Neuronal stem cell (in vitro differentiated cells): ENCODE results near the gene LAMA5.

Experiments used
- DNase-seq: peaks from one replicate; pipeline ENCODE4 v3.0.0-alpha.2; 2013; ENCODE audit warnings: low spot score
- H2AFZ ChIP-seq: one replicate; pipeline ENCODE4 v1.6.1; 2013; ENCODE audit warnings: mild to moderate bottlenecking, low read length, inconsistent platforms
- H2AK5ac ChIP-seq: 2 replicates; pipeline ENCODE4 v1.6.1; 2013; ENCODE audit warnings: low read depth, mild to moderate bottlenecking, inconsistent platforms, low read length, moderate library complexity, mixed read lengths
- H2BK120ac ChIP-seq: 2 replicates; pipeline ENCODE4 v1.6.1; 2013; ENCODE audit warnings: low read depth, mild to moderate bottlenecking, inconsistent platforms, low read length, moderate library complexity, mixed read lengths
- H2BK12ac ChIP-seq: one replicate; pipeline ENCODE4 v1.6.1; 2013; ENCODE audit warnings: low read length, inconsistent platforms
- H2BK15ac ChIP-seq: 2 replicates; pipeline ENCODE4 v1.6.1; 2013; ENCODE audit warnings: mild to moderate bottlenecking, low read length, inconsistent platforms, mixed read lengths
- H2BK5ac ChIP-seq: one replicate; pipeline ENCODE4 v1.6.1; 2013; ENCODE audit warnings: inconsistent platforms, mild to moderate bottlenecking, low read length, moderate library complexity
- H3K14ac ChIP-seq: one replicate; pipeline ENCODE4 v1.6.1; 2013; ENCODE audit warnings: low read length, inconsistent platforms
- H3K18ac ChIP-seq: 2 replicates; pipeline ENCODE4 v1.6.1; 2013; ENCODE audit warnings: low read length, inconsistent platforms
- H3K23ac ChIP-seq: 2 replicates; pipeline ENCODE4 v1.6.1; 2013; ENCODE audit warnings: low read depth, mild to moderate bottlenecking, mixed read lengths, low read length, inconsistent platforms; ENCODE audit not compliant: poor library complexity
- H3K27ac ChIP-seq: replicated peaks from 3 replicates; pipeline ENCODE4 v1.5.1; 2013; ENCODE audit warnings: low read length, inconsistent platforms
- H3K27me3 ChIP-seq, 3 experiments: 2 replicates each; pipeline ENCODE4 v1.6.1; 2013; ENCODE audit warnings: low read length in 3 of 3, mild to moderate bottlenecking in 2 of 3, inconsistent platforms in 1 of 3, low read depth in 1 of 3, mixed read lengths in 1 of 3, moderate library complexity in 1 of 3; ENCODE audit not compliant: control insufficient read depth in 3 of 3, insufficient read depth in 3 of 3
- H3K36me3 ChIP-seq, 2 donors: replicated peaks in 1 of 2; 2 replicates each; pipeline ENCODE4 v1.6.1; 2013; ENCODE audit warnings: low read length in 2 of 2; ENCODE audit not compliant: control insufficient read depth in 2 of 2, insufficient read depth in 2 of 2
- H3K4ac ChIP-seq: 2 replicates; pipeline ENCODE4 v1.6.1; 2013; ENCODE audit warnings: inconsistent platforms, mild to moderate bottlenecking, low read length, moderate library complexity
- H3K4me1 ChIP-seq, 2 donors: 1 replicate in 1 of 2; 2 replicates in 1 of 2; pipeline ENCODE4 v1.6.1; 2013; ENCODE audit warnings: low read length in 2 of 2, low read depth in 1 of 2; ENCODE audit not compliant: control insufficient read depth in 2 of 2, insufficient read depth in 1 of 2
- H3K4me2 ChIP-seq: one replicate; pipeline ENCODE4 v1.6.1; 2013; ENCODE audit warnings: mild to moderate bottlenecking, low read length, inconsistent platforms; ENCODE audit not compliant: insufficient read depth, poor library complexity, severe bottlenecking
- H3K4me3 ChIP-seq, 2 donors: 2 replicates each; pipeline ENCODE4 v1.5.1; 2013; ENCODE audit warnings: low read length in 2 of 2, mild to moderate bottlenecking in 2 of 2, inconsistent platforms in 1 of 2, moderate library complexity in 1 of 2
- H3K79me1 ChIP-seq: one replicate; pipeline ENCODE4 v1.6.1; 2013; ENCODE audit warnings: low read depth, mild to moderate bottlenecking, inconsistent platforms, low read length, moderate library complexity
- H3K9ac ChIP-seq: one replicate; pipeline ENCODE4 v1.6.1; 2013; ENCODE audit warnings: mild to moderate bottlenecking, low read depth, low read length, inconsistent platforms; ENCODE audit not compliant: poor library complexity
- H3K9me3 ChIP-seq, 2 donors: replicated peaks in 1 of 2; 2 replicates each; pipeline versions ENCODE3 to v1.6.1; 2013; ENCODE audit warnings: low read length in 2 of 2, mild to moderate bottlenecking in 2 of 2, inconsistent platforms in 1 of 2, low read depth in 1 of 2, mixed read lengths in 1 of 2, moderate library complexity in 1 of 2; ENCODE audit not compliant: control insufficient read depth in 2 of 2, insufficient read depth in 1 of 2
- H4K8ac ChIP-seq: one replicate; pipeline ENCODE4 v1.6.1; 2013; ENCODE audit warnings: low read depth, mild to moderate bottlenecking, inconsistent platforms, low read length, moderate library complexity
- H4K91ac ChIP-seq: one replicate; pipeline ENCODE4 v1.6.1; 2013; ENCODE audit warnings: low read length, low read depth, mild to moderate bottlenecking, inconsistent platforms; ENCODE audit not compliant: poor library complexity
- WGBS, 2 donors: extraction: QIAGEN DNeasy Blood & Tissue Kit; methylation state at CpG; one replicate each; pipeline ENCODE4 v1.1.7; 2013; ENCODE audit warnings: missing lambda C conversion rate in 2 of 2, mixed read lengths in 1 of 2; ENCODE audit not compliant: insufficient read length in 2 of 2, insufficient replicate concordance in 1 of 2; ENCODE audit errors: extremely low coverage in 2 of 2; 5-methylcytosine and 5-hydroxymethylcytosine counted together

Gene LAMA5

GRCh38 chr20:62325172-62325905 is 41.8 kb downstream of the LAMA5 start:
- Histone ChIP-seq H3K9ac (no peak overlapping the region), H3K4me2 (no peak overlapping the region), H3K36me3 (peaks cover 69 to 78% of the 10 kb centered on the region in 2 donors), H2AK5ac (no peak overlapping the region), H3K27me3 (no peaks in the 10 kb centered on the region), H3K9me3 (peaks cover 0 to 11% of the 10 kb centered on the region in 2 donors), H3K23ac (no peak overlapping the region), H3K79me1 (peaks cover 5% of the 10 kb centered on the region), H3K4me1 (no peaks in the 10 kb centered on the region), H3K14ac (no peak overlapping the region), H2BK5ac (no peak overlapping the region), H3K4ac (no peak overlapping the region), H2BK12ac (no peak overlapping the region), H3K4me3 (peak overlapping the region in 1 of 2 donors; percentile 8), H2BK15ac (no peak overlapping the region), H4K8ac (no peak overlapping the region), H2AFZ (no peak overlapping the region), H4K91ac (no peak overlapping the region), H3K27ac (no peak overlapping the region), H2BK120ac (no peak overlapping the region), H3K18ac (no peak overlapping the region)
- no CpG with 5 or more reads among the region's 14 CpGs for WGBS, 2 donors
- DNase-seq: no peak

- Histone ChIP-seq H3K23ac (no peak overlapping the region), H3K9ac (peak overlapping the region; percentile 34), H4K91ac (no peak overlapping the region), H2BK120ac (no peak overlapping the region), H3K4ac (no peak overlapping the region), H2BK12ac (no peak overlapping the region), H3K4me1 (no peaks in the 10 kb centered on the region), H3K18ac (no peak overlapping the region), H2BK5ac (no peak overlapping the region), H2AFZ (no peak overlapping the region), H3K27ac (no peak overlapping the region), H3K4me3 (no peak overlapping the region), H2BK15ac (no peak overlapping the region), H3K79me1 (peaks cover 4% of the 10 kb centered on the region), H3K14ac (no peak overlapping the region), H3K9me3 (peaks cover 0 to 11% of the 10 kb centered on the region in 2 donors), H3K27me3 (no peaks in the 10 kb centered on the region), H4K8ac (no peak overlapping the region), H3K36me3 (peaks cover 64 to 75% of the 10 kb centered on the region in 2 donors), H2AK5ac (no peak overlapping the region), H3K4me2 (no peak overlapping the region)
- no peak for DNase-seq
- no CpG with 5 or more reads among the region's 25 CpGs for WGBS, 2 donors
Measured at GRCh38 chr20:62323980-62324906, 42.9 kb downstream of the LAMA5 start.

- H2BK15ac ChIP-seq: no peak overlapping the region
- H2AFZ ChIP-seq: no peak overlapping the region
- H3K27me3 ChIP-seq: no peaks in the 10 kb centered on the region
- DNase-seq: no peak
- no peak overlapping the region for H3K4ac ChIP-seq
- peaks cover 0 to 11% of the 10 kb centered on the region in 2 donors for H3K9me3 ChIP-seq
- no peak overlapping the region for H3K27ac ChIP-seq
- no peak overlapping the region for H4K8ac ChIP-seq
- no peak overlapping the region for H2BK120ac ChIP-seq
- H2AK5ac ChIP-seq: no peak overlapping the region
- H3K4me2 ChIP-seq: no peak overlapping the region
- no peak overlapping the region for H4K91ac ChIP-seq
- no peak overlapping the region for H3K14ac ChIP-seq
- WGBS, 2 donors: no CpG with 5 or more reads among the region's 52 CpGs
- no peak overlapping the region for H3K18ac ChIP-seq
- H2BK12ac ChIP-seq: no peak overlapping the region
- H3K4me3 ChIP-seq: no peak overlapping the region
- H3K4me1 ChIP-seq: no peaks in the 10 kb centered on the region
- no peak overlapping the region for H3K9ac ChIP-seq
- H3K79me1 ChIP-seq: peaks cover 4% of the 10 kb centered on the region
- no peak overlapping the region for H2BK5ac ChIP-seq
- no peak overlapping the region for H3K23ac ChIP-seq
- H3K36me3 ChIP-seq: peaks cover 61 to 74% of the 10 kb centered on the region in 2 donors
Measured at GRCh38 chr20:62323146-62323979, 43.7 kb downstream of the LAMA5 start.
